Femur (tissue), 1 donor: ENCODE results near the gene CD58.
"Not testable (repeated sequence)": the region's sequence is repeated elsewhere in the genome, so short reads cannot be mapped to it uniquely, and the experiment has no call there.

Source experiments
- DNase-seq: peaks from one replicate; pipeline ENCODE4 v3.0.0-alpha.2; 2017

The CD58 gene, protein sequence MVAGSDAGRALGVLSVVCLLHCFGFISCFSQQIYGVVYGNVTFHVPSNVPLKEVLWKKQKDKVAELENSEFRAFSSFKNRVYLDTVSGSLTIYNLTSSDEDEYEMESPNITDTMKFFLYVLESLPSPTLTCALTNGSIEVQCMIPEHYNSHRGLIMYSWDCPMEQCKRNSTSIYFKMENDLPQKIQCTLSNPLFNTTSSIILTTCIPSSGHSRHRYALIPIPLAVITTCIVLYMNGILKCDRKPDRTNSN

GRCh38 chr1:116570358-116571214 is at the start of gene CD58:
Gene CD58 (minus strand): TSS chr1:116571026. CDS start chr1:116570972, 54 bp downstream.
- DNase-seq = peak; percentile 93

DNA sequence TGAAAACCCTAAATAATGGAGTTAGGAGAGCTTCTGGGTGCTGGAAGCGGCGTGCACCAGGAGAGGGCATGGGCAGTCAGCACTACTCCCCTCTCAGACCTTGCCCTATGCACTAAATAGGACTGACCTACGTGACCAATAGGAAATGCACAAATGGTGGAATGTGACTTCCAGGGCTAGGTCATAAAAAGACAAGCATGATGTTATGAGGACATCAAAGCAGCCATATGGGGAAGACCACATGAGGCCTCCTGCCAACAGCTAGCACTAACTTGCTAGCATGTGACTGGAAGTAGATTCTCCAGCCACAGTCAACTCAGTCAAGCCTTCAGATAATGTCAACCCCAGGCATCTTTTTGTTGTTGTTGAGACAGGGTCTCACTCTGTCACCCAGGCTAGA is 49.6 kb upstream of the CD58 start:
- DNase-seq = not testable (repeated sequence)

GRCh38 chr1:116619106-116619505 is 48.3 kb upstream of the CD58 start:
- not testable (repeated sequence) for DNase-seq

DNA sequence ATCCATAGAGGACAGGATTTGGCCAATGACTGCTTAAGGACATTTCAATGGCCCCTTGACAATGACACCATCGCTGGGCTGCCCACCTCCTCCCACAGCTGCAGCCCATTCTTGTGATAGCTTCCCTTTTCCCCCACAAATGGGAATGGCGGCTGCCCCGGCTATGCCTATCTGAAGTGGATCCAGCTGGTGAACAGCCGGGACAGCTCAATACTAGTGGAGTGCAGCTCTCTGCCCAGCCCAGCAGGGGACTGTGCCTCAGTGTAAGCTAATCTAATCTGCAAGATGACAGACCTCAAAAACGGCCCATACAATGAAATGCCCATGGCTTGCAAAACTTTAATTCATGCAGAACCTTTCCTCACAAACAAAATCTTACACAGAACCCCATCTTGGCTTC is 47.0 kb upstream of the CD58 start:
- not testable (repeated sequence) for DNase-seq

GRCh38 chr1:116613825-116614224 is 43.0 kb upstream of the CD58 start:
- not testable (repeated sequence) for DNase-seq

GRCh38 chr1:116609801-116610371 is 39.1 kb upstream of the CD58 start:
- DNase-seq = not testable (repeated sequence)

DNA sequence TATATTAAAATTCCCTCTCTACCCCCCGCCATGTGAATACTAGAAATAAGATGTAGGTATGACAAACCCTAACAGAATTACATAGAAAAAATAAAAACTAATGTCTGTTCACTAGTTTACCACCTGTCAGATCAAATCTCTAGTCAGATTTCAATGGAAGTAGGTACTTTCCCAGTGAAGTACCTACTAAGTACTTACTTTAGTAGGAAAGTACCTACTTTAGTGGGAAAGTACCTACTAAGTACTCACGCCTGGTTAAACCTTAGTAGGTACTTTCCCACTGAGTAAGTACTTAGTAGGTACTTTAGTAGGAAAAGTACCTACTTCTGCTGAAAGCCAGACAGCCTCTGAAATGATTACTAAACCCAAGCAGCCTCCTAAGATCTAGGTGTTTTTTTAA is 38.0 kb upstream of the CD58 start:
- DNase-seq = not testable (repeated sequence)

DNA sequence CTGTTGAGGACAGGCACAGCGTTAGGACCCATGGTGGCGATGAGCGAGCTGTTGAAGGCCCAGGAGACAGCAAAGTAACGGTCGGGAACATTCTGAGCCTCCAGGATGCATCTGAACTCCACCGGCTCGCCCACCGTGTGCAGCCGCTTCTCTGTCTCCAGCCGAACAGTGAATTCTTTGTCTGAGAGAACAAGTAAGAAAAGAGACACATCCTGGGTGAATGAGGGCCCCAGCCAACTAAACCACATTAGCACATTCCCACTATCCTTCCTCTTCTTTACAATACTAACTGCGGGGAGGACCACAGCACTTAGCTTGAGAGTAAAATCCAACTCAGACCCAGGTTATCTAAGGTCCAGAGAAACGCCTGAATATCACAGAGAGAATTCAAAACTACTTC is 37.3 kb upstream of the CD58 start:
- not testable (repeated sequence) for DNase-seq

DNA sequence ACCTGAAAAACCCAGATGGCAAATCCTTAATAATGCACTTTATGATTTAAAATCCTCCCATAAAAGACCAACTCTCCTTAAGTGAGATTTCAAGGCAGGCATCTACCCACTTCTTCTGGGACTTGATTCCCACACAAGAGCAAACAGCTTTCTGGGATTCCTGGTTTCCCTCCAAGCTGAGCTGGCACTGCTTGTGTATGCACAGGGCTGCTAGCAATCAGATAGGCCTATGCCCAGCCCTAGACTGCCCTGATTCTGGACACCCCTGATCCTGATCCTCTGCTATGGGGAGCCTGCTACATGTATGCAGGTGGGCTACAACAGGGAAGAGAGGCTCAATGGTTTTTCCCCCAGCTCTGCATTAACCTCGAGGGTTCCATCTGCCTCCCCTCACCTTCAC is 36.6 kb upstream of the CD58 start:
- not testable (repeated sequence) for DNase-seq

DNA sequence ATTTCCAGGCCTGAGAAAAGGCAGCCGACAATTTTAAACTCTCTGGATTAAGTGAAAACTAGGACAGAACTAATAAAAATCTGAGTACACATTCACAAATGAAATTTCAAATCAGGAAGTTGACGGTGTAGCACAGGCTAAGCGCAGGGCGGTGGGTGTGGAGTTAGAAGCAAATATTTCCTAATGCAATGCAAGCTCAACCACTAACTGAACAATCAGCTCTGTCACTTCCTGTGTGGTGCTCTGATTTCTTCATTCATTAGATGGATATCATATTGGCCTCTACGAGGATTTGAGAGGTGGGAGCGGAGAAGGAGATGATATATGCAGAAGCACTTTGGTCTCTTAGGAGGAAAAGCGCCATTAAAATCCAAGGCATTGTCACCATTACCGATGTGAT is 35.2 kb upstream of the CD58 start:
- not testable (repeated sequence) for DNase-seq

GRCh38 chr1:116605315-116605714 is 34.5 kb upstream of the CD58 start:
- no peak for DNase-seq

DNA sequence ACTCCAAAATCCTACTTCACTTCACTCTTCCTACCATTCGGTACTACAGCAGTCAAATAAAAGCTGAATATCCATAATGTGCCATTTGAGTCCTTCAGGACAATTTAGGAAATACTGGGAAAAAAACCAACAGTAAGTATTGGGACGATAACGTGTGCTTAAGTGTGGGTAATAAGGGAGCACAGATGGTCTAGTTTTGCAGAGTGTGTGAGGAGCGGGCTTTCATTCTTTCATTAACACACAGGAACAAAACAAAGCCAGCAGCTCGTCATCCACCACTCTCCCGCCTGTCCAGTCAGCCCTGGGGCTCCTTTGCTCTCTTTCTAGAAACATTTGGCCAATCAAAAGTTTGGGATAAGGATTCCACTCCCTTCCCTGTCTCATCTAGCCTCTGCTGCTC is 33.6 kb upstream of the CD58 start:
- not testable (repeated sequence) for DNase-seq

GRCh38 chr1:116603646-116604045 is 32.8 kb upstream of the CD58 start:
- not testable (repeated sequence) for DNase-seq

GRCh38 chr1:116599369-116599768 is 28.5 kb upstream of the CD58 start:
- DNase-seq = not testable (repeated sequence)

- DNase-seq = not testable (repeated sequence)
Measured at GRCh38 chr1:116598420-116599036, 27.7 kb upstream of the CD58 start.

- not testable (repeated sequence) for DNase-seq
Measured at GRCh38 chr1:116597388-116597787, 26.6 kb upstream of the CD58 start.

DNA sequence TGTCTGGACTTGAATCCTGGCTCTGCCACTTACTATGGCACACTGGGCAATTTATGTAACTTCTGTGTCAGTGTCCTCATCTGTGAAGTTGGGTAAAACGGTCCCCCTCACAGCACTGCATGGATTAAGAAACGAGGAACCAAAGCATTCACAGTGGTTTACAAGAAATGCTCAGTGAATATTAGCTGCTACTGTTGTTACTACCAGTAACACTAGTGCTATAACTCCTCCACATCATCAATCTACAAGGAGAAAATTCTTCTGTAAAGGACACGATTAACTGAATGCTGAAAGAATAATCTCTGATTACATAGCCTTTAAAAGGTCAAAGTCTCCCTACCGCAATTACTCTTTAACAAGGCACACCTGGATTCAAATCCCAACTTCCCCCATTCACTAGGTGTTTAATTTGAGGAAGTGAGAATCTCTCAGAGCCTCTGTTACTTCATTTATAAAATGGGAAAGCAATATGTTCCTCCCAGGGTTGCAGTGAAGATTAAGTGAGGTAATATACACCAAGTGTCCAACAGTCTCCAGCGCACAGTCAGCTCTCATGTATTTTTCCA is 26.0 kb upstream of the CD58 start:
- DNase-seq = not testable (repeated sequence)

DNA sequence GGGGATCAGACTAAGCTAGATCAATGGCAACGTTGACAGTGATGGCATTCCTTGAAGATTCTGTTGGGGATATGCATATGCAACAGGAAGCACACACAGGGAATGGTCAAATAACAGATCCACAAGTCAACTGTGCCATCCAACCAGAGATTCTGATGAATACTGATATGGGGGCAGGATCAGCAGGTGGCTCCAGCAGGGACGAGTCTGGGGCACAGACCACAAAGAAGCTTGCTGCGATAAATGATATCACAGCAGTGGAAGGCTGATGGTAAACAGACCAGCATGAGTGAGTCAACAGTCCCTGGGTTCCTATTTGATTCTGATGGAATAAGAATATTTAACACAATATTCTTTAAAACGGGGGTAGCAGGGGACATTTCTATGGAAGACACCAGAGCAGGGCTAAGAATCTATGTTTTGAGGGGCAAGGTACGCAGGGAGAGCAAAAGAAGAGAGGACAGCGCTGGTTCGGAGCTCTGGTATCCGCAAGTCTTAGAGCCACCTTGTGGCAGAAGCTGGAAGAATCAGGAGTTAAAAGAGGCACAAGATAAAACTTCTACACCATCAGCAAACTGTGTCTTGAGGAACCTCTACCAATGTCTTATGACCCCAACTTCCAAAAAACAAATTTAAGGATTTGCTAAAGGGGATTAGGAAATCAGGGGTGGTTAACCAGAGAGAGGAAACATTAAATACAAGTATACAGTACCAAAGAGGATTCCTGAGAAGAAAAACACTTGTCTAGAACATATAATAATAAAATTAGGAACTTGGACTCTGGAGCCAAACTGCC is 25.3 kb upstream of the CD58 start:
- not testable (repeated sequence) for DNase-seq

DNA sequence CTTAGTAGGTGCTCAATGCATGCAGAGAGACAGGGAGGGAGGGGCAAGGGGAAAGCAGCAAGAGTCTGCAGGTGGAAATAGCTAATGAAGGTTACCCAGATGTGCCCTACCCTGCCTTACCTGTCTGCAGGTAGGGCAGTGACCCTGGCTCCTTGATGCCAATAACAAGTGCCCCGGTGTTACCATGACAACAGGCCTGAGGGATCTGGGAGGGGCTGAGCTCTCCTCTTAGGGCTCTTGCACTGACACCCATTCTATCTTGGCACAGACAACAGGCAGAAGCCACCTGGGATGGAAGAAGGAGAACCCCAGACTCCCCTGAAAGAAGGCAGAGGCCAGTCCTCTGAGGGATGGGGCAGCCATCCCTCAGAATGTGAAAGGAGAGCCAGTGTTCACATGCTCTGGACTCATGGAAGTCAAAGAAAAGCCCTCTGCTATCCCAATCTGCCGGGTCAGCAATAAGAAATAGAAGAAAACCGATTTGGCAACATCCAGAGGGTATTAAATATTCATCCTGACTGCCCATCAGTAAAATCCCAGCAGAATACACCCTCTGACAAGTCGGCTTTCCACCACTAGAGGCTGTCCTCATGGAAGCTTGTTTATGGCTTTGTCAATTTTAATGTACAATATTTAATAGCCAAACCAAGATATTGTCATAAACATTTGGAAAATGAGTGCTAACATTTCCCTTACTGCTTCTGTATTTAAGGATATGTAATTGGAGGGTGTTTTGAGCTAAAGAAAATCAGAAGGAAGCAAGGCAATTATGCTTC is 24.4 kb upstream of the CD58 start:
- DNase-seq = not testable (repeated sequence)

GRCh38 chr1:116593977-116594376 is 23.2 kb upstream of the CD58 start:
- DNase-seq = not testable (repeated sequence)

DNA sequence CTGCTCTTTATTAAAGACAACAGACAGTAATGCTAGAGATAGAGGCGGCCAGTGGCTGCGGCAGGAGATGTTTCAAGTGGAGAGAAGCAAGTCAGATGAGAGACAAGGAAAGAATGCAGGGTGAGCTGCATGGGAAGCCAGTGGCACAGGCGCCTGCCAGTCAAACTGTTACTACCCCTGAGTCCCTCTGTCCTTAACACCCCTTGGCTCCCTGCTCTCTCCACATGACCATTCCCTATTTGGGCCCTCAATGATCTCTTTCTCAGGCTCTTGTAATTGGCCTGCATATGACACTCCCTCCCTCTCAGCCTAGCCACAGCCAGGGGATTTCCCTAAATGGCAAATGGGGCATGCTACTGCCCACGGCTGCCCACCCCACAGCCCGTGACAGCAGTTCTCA is 22.6 kb upstream of the CD58 start:
- not testable (repeated sequence) for DNase-seq
